ENCODE measurements around the gene HIC1.

The HIC1 gene

GRCh38 chr17:2044263-2044894 lies 10.5 kb upstream of the HIC1 start:
- no peak for DNase-seq (ENCODE audit: low read depth in 2 of 2)

GRCh38 chr17:2047590-2047989 lies 7.3 kb upstream of the HIC1 start:
- DNase-seq (ENCODE audit: low read depth in 2 of 2), result no peak

GRCh38 chr17:2048805-2049204 lies 6.1 kb upstream of the HIC1 start:
- DNase-seq (ENCODE audit: low read depth in 2 of 2), result no peak

- DNase-seq (ENCODE audit: low read depth in 2 of 2), result peak; percentile 84 to 87
Measured at GRCh38 chr17:2049333-2050299, 5.3 kb upstream of the HIC1 start.

- DNase-seq (ENCODE audit: low read depth in 2 of 2), result peak; percentile 42 to 44
Measured at GRCh38 chr17:2050300-2051060, 4.4 kb upstream of the HIC1 start.

GRCh38 chr17:2051061-2051932 lies 3.6 kb upstream of the HIC1 start:
- DNase-seq (ENCODE audit: low read depth in 2 of 2), result no peak

- no peak for DNase-seq (ENCODE audit: low read depth in 2 of 2)
Measured at GRCh38 chr17:2051933-2052559, 2.9 kb upstream of the HIC1 start.

- peak; percentile 46 to 53 for DNase-seq (ENCODE audit: low read depth in 2 of 2)
Measured at GRCh38 chr17:2053380-2054261, 1.3 kb upstream of the HIC1 start.

GRCh38 chr17:2054262-2054511 lies 716 bp upstream of the HIC1 start:
- DNase-seq (ENCODE audit: low read depth in 2 of 2), result no peak

- DNase-seq (ENCODE audit: low read depth in 2 of 2), result no peak
Measured at GRCh38 chr17:2055292-2056205, 646 bp downstream of the HIC1 start.

GRCh38 chr17:2056206-2057174 lies 1.6 kb downstream of the HIC1 start:
- no peak for DNase-seq (ENCODE audit: low read depth in 2 of 2)

GRCh38 chr17:2057175-2057759 lies 2.4 kb downstream of the HIC1 start:
- no peak for DNase-seq (ENCODE audit: low read depth in 2 of 2)

- no peak for DNase-seq (ENCODE audit: low read depth in 2 of 2)
Measured at GRCh38 chr17:2057760-2058585, 3.1 kb downstream of the HIC1 start.

GRCh38 chr17:2058586-2059546 lies 4.0 kb downstream of the HIC1 start:
- DNase-seq (ENCODE audit: low read depth in 2 of 2), result peak in 1 of 2 donors; percentile 37
